Neural cell (in vitro differentiated cells): Measurements from ENCODE around the gene RALGPS1. TPM values are rescaled to one million over a fixed set of nuclear protein-coding genes. Genes with fewer than 3 reads are reported as not detected.

Experiments used
- H2AFZ ChIP-seq: fragments of 200-600, 300-800 bp; sonication (generic), shearing (Covaris generic); 2 replicates; pipeline ENCODE4 v1.6.0; 2014; ENCODE audit warnings: low read depth, mild to moderate bottlenecking, antibody characterized with exemption, low read length, moderate library complexity
- H3F3A ChIP-seq: fragments of 200-600 bp; shearing (Covaris generic); 2 replicates; pipeline ENCODE4 v1.6.1; 2016; ENCODE audit warnings: mild to moderate bottlenecking, moderate library complexity, mixed read lengths, antibody characterized with exemption, low read length; ENCODE audit not compliant: insufficient read depth, poor library complexity, severe bottlenecking
- H3K27ac ChIP-seq: fragments of 200-600, 300-800 bp; sonication (generic), shearing (Covaris generic); 2 replicates; pipeline ENCODE4 v1.5.1; 2014; ENCODE audit warnings: mild to moderate bottlenecking, low read length, moderate library complexity
- H3K27me3 ChIP-seq: fragments of 300-800, 200-600 bp; sonication (generic), shearing (Covaris generic); 2 replicates; pipeline ENCODE4 v1.6.0; 2014; ENCODE audit warnings: mild to moderate bottlenecking, low read depth, low read length, moderate library complexity; ENCODE audit not compliant: insufficient read depth
- H3K36me3 ChIP-seq: fragments of 300-800, 200-600 bp; sonication (generic), shearing (Covaris generic); 2 replicates; pipeline ENCODE4 v1.5.1; 2014; ENCODE audit warnings: mild to moderate bottlenecking, antibody characterized with exemption, low read length, moderate library complexity; ENCODE audit not compliant: insufficient read depth
- H3K4me2 ChIP-seq: fragments of 300-800, 200-600 bp; sonication (generic), shearing (Covaris generic); 2 replicates; pipeline ENCODE4 v1.6.0; 2014; ENCODE audit warnings: mild to moderate bottlenecking, low read length
- H3K4me3 ChIP-seq: fragments of 300-800, 200-600 bp; sonication (generic), shearing (Covaris generic); 2 replicates; pipeline ENCODE4 v1.5.1; 2014; ENCODE audit warnings: mild to moderate bottlenecking, low read length, moderate library complexity
- H3K79me2 ChIP-seq: fragments of 200-600 bp; shearing (Covaris generic); replicated peaks from 2 replicates; pipeline ENCODE4 v1.6.0; 2014; ENCODE audit warnings: mild to moderate bottlenecking, low read length, moderate library complexity; ENCODE audit not compliant: insufficient read depth
- H3K9ac ChIP-seq: fragments of 300-800, 200-600 bp; sonication (generic), shearing (Covaris generic); 2 replicates; pipeline ENCODE4 v1.6.1; 2016; ENCODE audit warnings: mild to moderate bottlenecking, low read length, mixed read lengths
- H3K9me2 ChIP-seq: fragments of 200-600 bp; shearing (Covaris generic); 2 replicates; pipeline ENCODE4 v1.6.1; 2016; ENCODE audit warnings: mild to moderate bottlenecking, low read length, mixed read lengths; ENCODE audit not compliant: insufficient read depth
- H3K9me3 ChIP-seq: fragments of 200-600, 300-800 bp; sonication (generic), shearing (Covaris generic); 2 replicates; pipeline ENCODE4 v1.6.1; 2016; ENCODE audit warnings: mild to moderate bottlenecking, mixed run types, low read length, moderate library complexity, mixed read lengths
- H4K20me1 ChIP-seq: fragments of 200-600 bp; shearing (Covaris generic); 2 replicates; pipeline ENCODE4 v1.6.1; 2016; ENCODE audit warnings: mild to moderate bottlenecking, mixed run types; ENCODE audit not compliant: insufficient read depth
- EP300 ChIP-seq: fragments of 450-650 bp; conservative IDR thresholded peaks from 2 replicates; pipeline ENCODE4 v1.6.1; 2014; ENCODE audit warnings: antibody characterized with exemption, mild to moderate bottlenecking, moderate library complexity; ENCODE audit not compliant: poor library complexity, severe bottlenecking
- EZH2 ChIP-seq: fragments of 200-600, 300-800 bp; shearing (Covaris generic), sonication (generic); IDR thresholded peaks from 2 replicates; pipeline ENCODE4 v1.6.1; 2014; ENCODE audit warnings: antibody characterized with exemption, low read length, borderline replicate concordance, mild to moderate bottlenecking; ENCODE audit not compliant: insufficient read depth, poor library complexity, severe bottlenecking
- MXI1 ChIP-seq: fragments of 450-650 bp; conservative IDR thresholded peaks from 2 replicates; pipeline ENCODE4 v1.6.1; 2014; ENCODE audit warnings: antibody characterized with exemption, mild to moderate bottlenecking; ENCODE audit not compliant: poor library complexity, severe bottlenecking
- POLR2AphosphoS5 ChIP-seq: IDR thresholded peaks from 2 replicates; pipeline ENCODE4 v1.6.1; 2012
- RAD21 ChIP-seq: fragments of 450-650 bp; conservative IDR thresholded peaks from 2 replicates; pipeline ENCODE4 v1.6.1; 2014; ENCODE audit warnings: antibody characterized with exemption, mild to moderate bottlenecking, moderate library complexity
- REST ChIP-seq: IDR thresholded peaks from 2 replicates; pipeline ENCODE4 v1.6.1; 2012; ENCODE audit warnings: borderline replicate concordance
- SMC3 ChIP-seq: fragments of 450-650 bp; conservative IDR thresholded peaks from 2 replicates; pipeline ENCODE4 v1.6.1; 2014; ENCODE audit warnings: antibody characterized with exemption, mild to moderate bottlenecking, moderate library complexity; ENCODE audit not compliant: poor library complexity
- TAF1 ChIP-seq: IDR thresholded peaks from 2 replicates; pipeline ENCODE4 v1.6.1; 2012; ENCODE audit warnings: low read depth
- polyA plus RNA-seq: library from polyadenylated mRNA; depleted of rRNA; stranded (reverse); fragments of >200 nt; gene quantifications from 2 replicates; pipeline ENCODE4 v1.2.3, GENCODE V29; 2014
- TF ChIP-seq, protein P1 (sequence below): fragments of 450-650 bp; IDR thresholded peaks from 2 replicates; pipeline ENCODE4 v1.5.1; 2014; ENCODE audit warnings: antibody characterized with exemption, mild to moderate bottlenecking, moderate library complexity; ENCODE audit not compliant: poor library complexity, severe bottlenecking

The RALGPS1 gene
- polyA plus RNA-seq, 1 donor from 2014 or later = 37.1 TPM

DNA sequence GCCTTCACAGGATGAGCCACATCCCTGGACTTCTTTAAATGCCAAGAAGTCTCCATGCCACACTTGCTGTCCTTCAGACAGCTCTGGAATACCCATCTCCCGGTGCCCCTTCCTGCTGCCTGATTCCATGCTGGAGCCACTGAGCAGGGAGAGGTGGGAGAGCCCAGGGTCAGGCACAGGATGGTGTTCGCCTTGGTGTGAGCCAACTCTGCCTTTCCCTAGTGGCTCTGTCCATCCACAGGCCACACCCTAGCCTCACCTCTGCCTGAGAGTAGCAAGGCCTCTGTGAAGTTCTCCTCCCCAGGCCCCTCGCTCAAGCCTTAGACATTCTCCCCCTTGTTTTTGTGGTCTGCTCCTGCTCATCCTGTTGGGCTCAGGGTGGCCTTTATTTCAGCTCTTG, 262.0 kb downstream of the RALGPS1 start:
- Histone ChIP-seq H3K4me2 (no peak overlapping the region), H3K27ac (no peak overlapping the region), H3K9ac (no peak overlapping the region), H3F3A (no peaks in the 10 kb centered on the region), H3K79me2 (no peaks in the 10 kb centered on the region), H3K36me3 (peaks cover 6% of the 10 kb centered on the region), H3K9me2 (no peaks in the 10 kb centered on the region), H3K9me3 (no peaks in the 10 kb centered on the region), H3K4me3 (no peak overlapping the region), H2AFZ (no peak overlapping the region), H3K27me3 (no peaks in the 10 kb centered on the region), H4K20me1 (no peaks in the 10 kb centered on the region)
- no peak for TF ChIP-seq REST
- no peak for TF ChIP-seq SMC3
- TF ChIP-seq RAD21 = no peak
- TF ChIP-seq, protein P1, sequence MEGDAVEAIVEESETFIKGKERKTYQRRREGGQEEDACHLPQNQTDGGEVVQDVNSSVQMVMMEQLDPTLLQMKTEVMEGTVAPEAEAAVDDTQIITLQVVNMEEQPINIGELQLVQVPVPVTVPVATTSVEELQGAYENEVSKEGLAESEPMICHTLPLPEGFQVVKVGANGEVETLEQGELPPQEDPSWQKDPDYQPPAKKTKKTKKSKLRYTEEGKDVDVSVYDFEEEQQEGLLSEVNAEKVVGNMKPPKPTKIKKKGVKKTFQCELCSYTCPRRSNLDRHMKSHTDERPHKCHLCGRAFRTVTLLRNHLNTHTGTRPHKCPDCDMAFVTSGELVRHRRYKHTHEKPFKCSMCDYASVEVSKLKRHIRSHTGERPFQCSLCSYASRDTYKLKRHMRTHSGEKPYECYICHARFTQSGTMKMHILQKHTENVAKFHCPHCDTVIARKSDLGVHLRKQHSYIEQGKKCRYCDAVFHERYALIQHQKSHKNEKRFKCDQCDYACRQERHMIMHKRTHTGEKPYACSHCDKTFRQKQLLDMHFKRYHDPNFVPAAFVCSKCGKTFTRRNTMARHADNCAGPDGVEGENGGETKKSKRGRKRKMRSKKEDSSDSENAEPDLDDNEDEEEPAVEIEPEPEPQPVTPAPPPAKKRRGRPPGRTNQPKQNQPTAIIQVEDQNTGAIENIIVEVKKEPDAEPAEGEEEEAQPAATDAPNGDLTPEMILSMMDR = no peak
- no peak for TF ChIP-seq TAF1
- no peak for TF ChIP-seq EP300
- no peak for TF ChIP-seq MXI1
- no peak for TF ChIP-seq EZH2
- TF ChIP-seq POLR2AphosphoS5 = no peak

- no peaks in the 10 kb centered on the region for H3K9me3 ChIP-seq
- H2AFZ ChIP-seq = no peak overlapping the region
- H4K20me1 ChIP-seq = no peaks in the 10 kb centered on the region
- H3F3A ChIP-seq = no peaks in the 10 kb centered on the region
- H3K27ac ChIP-seq = no peak overlapping the region
- no peaks in the 10 kb centered on the region for H3K9me2 ChIP-seq
- no peaks in the 10 kb centered on the region for H3K27me3 ChIP-seq
- no peak overlapping the region for H3K4me2 ChIP-seq
- H3K36me3 ChIP-seq = peaks cover 6% of the 10 kb centered on the region
- H3K79me2 ChIP-seq = no peaks in the 10 kb centered on the region
- H3K4me3 ChIP-seq = no peak overlapping the region
- no peak overlapping the region for H3K9ac ChIP-seq
- TF ChIP-seq RAD21 = no peak
- TF ChIP-seq, protein P1 = no peak
- no peak for TF ChIP-seq SMC3
- no peak for TF ChIP-seq MXI1
- no peak for TF ChIP-seq EP300
- no peak for TF ChIP-seq POLR2AphosphoS5
- no peak for TF ChIP-seq TAF1
- no peak for TF ChIP-seq EZH2
- no peak for TF ChIP-seq REST
Observed at GRCh38 chr9:127177231-127177630, 262.6 kb downstream of the RALGPS1 start.
